IPS-15b (cell line): Measurements from ENCODE around the gene CLCF1.

Experiments used
- H3K27me3 ChIP-seq: one replicate; pipeline ENCODE4 v1.6.1; 2013; ENCODE audit warnings: low read length; ENCODE audit not compliant: control insufficient read depth, insufficient read depth
- H3K36me3 ChIP-seq: one replicate; pipeline ENCODE4 v1.6.1; 2013; ENCODE audit warnings: low read length; ENCODE audit not compliant: control insufficient read depth, insufficient read depth
- H3K4me1 ChIP-seq: one replicate; pipeline ENCODE4 v1.6.1; 2013; ENCODE audit warnings: mild to moderate bottlenecking, low read length; ENCODE audit not compliant: control insufficient read depth, insufficient read depth
- H3K4me3 ChIP-seq: one replicate; pipeline ENCODE4 v1.5.1; 2013; ENCODE audit warnings: low read depth, low read length
- H3K9ac ChIP-seq: one replicate; pipeline ENCODE4 v1.6.1; 2013; ENCODE audit warnings: low read depth, mild to moderate bottlenecking, low read length
- H3K9me3 ChIP-seq: one replicate; pipeline ENCODE4 v1.6.1; 2013; ENCODE audit warnings: mild to moderate bottlenecking, low read length; ENCODE audit not compliant: control insufficient read depth, insufficient read depth

Gene CLCF1

GRCh38 chr11:67375320-67376055 is 2.1 kb upstream of the CLCF1 start:
- Histone ChIP-seq H3K9ac (no peak overlapping the region), H3K27me3 (peaks cover 38% of the 10 kb centered on the region), H3K9me3 (no peaks in the 10 kb centered on the region), H3K4me1 (peaks cover 27% of the 10 kb centered on the region), H3K4me3 (peak overlapping the region; percentile 49), H3K36me3 (no peaks in the 10 kb centered on the region)

GRCh38 chr11:67374571-67375281 is 1.3 kb upstream of the CLCF1 start:
- Histone ChIP-seq H3K9ac (no peak overlapping the region), H3K4me3 (peak overlapping the region; percentile 53), H3K4me1 (peaks cover 30% of the 10 kb centered on the region), H3K9me3 (no peaks in the 10 kb centered on the region), H3K27me3 (peaks cover 41% of the 10 kb centered on the region), H3K36me3 (no peaks in the 10 kb centered on the region)

GRCh38 chr11:67373648-67374570 is 511 bp upstream of the CLCF1 start:
- Histone ChIP-seq H3K36me3 (no peaks in the 10 kb centered on the region), H3K27me3 (peaks cover 48% of the 10 kb centered on the region), H3K4me1 (peaks cover 30% of the 10 kb centered on the region), H3K9ac (peak overlapping the region; percentile 2), H3K9me3 (no peaks in the 10 kb centered on the region), H3K4me3 (peak overlapping the region; percentile 53)

- H3K36me3 ChIP-seq, result no peaks in the 10 kb centered on the region
- peaks cover 30% of the 10 kb centered on the region for H3K4me1 ChIP-seq
- no peaks in the 10 kb centered on the region for H3K9me3 ChIP-seq
- H3K4me3 ChIP-seq, result peak overlapping the region; percentile 59
- H3K27me3 ChIP-seq, result peaks cover 45% of the 10 kb centered on the region
- no peak overlapping the region for H3K9ac ChIP-seq
These were observed 941 bp downstream of the CLCF1 start for GRCh38 chr11:67372321-67372992.

- peaks cover 29% of the 10 kb centered on the region for H3K4me1 ChIP-seq
- H3K4me3 ChIP-seq, result peak overlapping the region; percentile 59
These were observed 1.5 kb downstream of the CLCF1 start for GRCh38 chr11:67371911-67372320.

GRCh38 chr11:67371189-67371910 is 2.0 kb downstream of the CLCF1 start:
- Histone ChIP-seq H3K4me1 (peaks cover 24% of the 10 kb centered on the region), H3K4me3 (peak overlapping the region; percentile 59), H3K27me3 (peaks cover 33% of the 10 kb centered on the region)

More at GRCh38 chr11:67371911-67372320, 1.5 kb downstream of the CLCF1 start:
- no peaks in the 10 kb centered on the region for H3K36me3 ChIP-seq
- H3K27me3 ChIP-seq, result peaks cover 39% of the 10 kb centered on the region
- no peak overlapping the region for H3K9ac ChIP-seq
- H3K9me3 ChIP-seq, result no peaks in the 10 kb centered on the region

GRCh38 chr11:67370351-67371076 is 2.9 kb downstream of the CLCF1 start:
- peaks cover 31% of the 10 kb centered on the region for H3K27me3 ChIP-seq
- H3K9ac ChIP-seq, result no peak overlapping the region
- H3K4me3 ChIP-seq, result peak overlapping the region; percentile 8
- H3K4me1 ChIP-seq, result peaks cover 23% of the 10 kb centered on the region
- H3K36me3 ChIP-seq, result no peaks in the 10 kb centered on the region
- H3K9me3 ChIP-seq, result no peaks in the 10 kb centered on the region

More at GRCh38 chr11:67371189-67371910, 2.0 kb downstream of the CLCF1 start:
- Histone ChIP-seq H3K9ac (no peak overlapping the region), H3K9me3 (no peaks in the 10 kb centered on the region), H3K36me3 (no peaks in the 10 kb centered on the region)

- peaks cover 23% of the 10 kb centered on the region for H3K4me1 ChIP-seq
- no peak overlapping the region for H3K9ac ChIP-seq
- peak overlapping the region; percentile 26 for H3K4me3 ChIP-seq
- no peaks in the 10 kb centered on the region for H3K9me3 ChIP-seq
- peaks cover 30% of the 10 kb centered on the region for H3K27me3 ChIP-seq
- peaks cover 3% of the 10 kb centered on the region for H3K36me3 ChIP-seq
These were observed 3.6 kb downstream of the CLCF1 start for GRCh38 chr11:67369801-67370284.

- Histone ChIP-seq H3K36me3 (peaks cover 3% of the 10 kb centered on the region), H3K9me3 (no peaks in the 10 kb centered on the region), H3K9ac (no peak overlapping the region), H3K27me3 (peaks cover 28% of the 10 kb centered on the region), H3K4me1 (peaks cover 17% of the 10 kb centered on the region), H3K4me3 (no peak overlapping the region)
These were observed 4.1 kb downstream of the CLCF1 start for GRCh38 chr11:67369275-67369674.

GRCh38 chr11:67368621-67369020 is 4.8 kb downstream of the CLCF1 start:
- peaks cover 3% of the 10 kb centered on the region for H3K36me3 ChIP-seq
- no peaks in the 10 kb centered on the region for H3K9me3 ChIP-seq
- no peak overlapping the region for H3K9ac ChIP-seq
- H3K4me3 ChIP-seq, result no peak overlapping the region
- H3K27me3 ChIP-seq, result peaks cover 28% of the 10 kb centered on the region
- H3K4me1 ChIP-seq, result peaks cover 17% of the 10 kb centered on the region
